GM12878 (cell line): ENCODE data around the gene HS6ST3. TPM values are rescaled to one million over a fixed set of nuclear protein-coding genes. Genes with fewer than 3 reads are reported as not detected.

Source experiments
- ATAC-seq: fragments of 200-7000 bp; cut with Tn5 transposase; 3 replicates; pipeline ENCODE4 v1.9.1; 2020; ENCODE audit warnings: mild to moderate bottlenecking, moderate library complexity
- BruUV-seq: library from RNA; stranded (reverse); fragments of 400-500 nt; replicated peaks from 2 replicates; lab custom pipeline; 2021; lab: Mats Ljungman, UMichigan
- CTCF ChIA-PET: fragments of 300-600 bp; sonication (Branson Sonifier 250); formaldehyde crosslinking; extraction: SDS; loops from one replicate; lab custom pipeline; 2021; ENCODE audit warnings: inconsistent platforms; lab: Yijun Ruan, JAX
- POLR2A ChIA-PET: fragments of 350-600 bp; formaldehyde crosslinking; extraction: SDS; loops from one replicate; lab custom pipeline; 2021; ENCODE audit warnings: inconsistent platforms; lab: Charles Lee
- RAD21 ChIA-PET: fragments of 300-600 bp; sonication (Branson Sonifier 250); formaldehyde crosslinking; loops from one replicate; lab custom pipeline; 2023; ENCODE audit warnings: antibody characterized with exemption; ENCODE audit not compliant: unreplicated experiment; lab: Charles Lee
- SMC1A ChIA-PET: fragments of 300-600 bp; sonication (Branson Sonifier 250); formaldehyde crosslinking; loops from one replicate; lab custom pipeline; 2023; ENCODE audit not compliant: unreplicated experiment, uncharacterized antibody; lab: Charles Lee
- DNase-seq: peaks from one replicate; pipeline ENCODE4 v3.0.0-alpha.2; 2011; ENCODE audit warnings: low read depth, low spot score
- FAIRE-seq: peaks from 3 replicates; lab custom pipeline; 2011; peaks lifted over from hg19 to GRCh38; lab: Jason Lieb, UNC
- H2AFZ ChIP-seq: 2 replicates; pipeline ENCODE4 v1.6.0; 2011; ENCODE audit warnings: low read depth, low read length, control low read depth; ENCODE audit not compliant: control insufficient read depth
- H3K27ac ChIP-seq: 2 replicates; pipeline ENCODE4 v1.5.1; 2011; ENCODE audit warnings: control low read depth; ENCODE audit not compliant: control insufficient read depth, insufficient read depth
- H3K27me3 ChIP-seq, 2 experiments: replicated peaks in 1 of 2; 2 replicates each; pipeline versions ENCODE4 v1.6.0 to v1.6.1; 2011; ENCODE audit warnings: low read length in 1 of 2; ENCODE audit not compliant: control insufficient read depth in 2 of 2, insufficient read depth in 2 of 2
- H3K36me3 ChIP-seq, 2 experiments: 2 replicates each; pipeline ENCODE4 v1.5.1; 2011; ENCODE audit warnings: low read length in 1 of 2; ENCODE audit not compliant: control insufficient read depth in 2 of 2, insufficient read depth in 2 of 2
- H3K4me1 ChIP-seq: 2 replicates; pipeline ENCODE4 v1.6.1; 2011; ENCODE audit warnings: mild to moderate bottlenecking, low read length, moderate library complexity, mixed read lengths; ENCODE audit not compliant: control insufficient read depth, insufficient read depth
- H3K4me2 ChIP-seq: 2 replicates; pipeline ENCODE4 v1.6.0; 2011; ENCODE audit warnings: control low read depth; ENCODE audit not compliant: control insufficient read depth, insufficient read depth
- H3K4me3 ChIP-seq: fragments of 200-600 bp; sonication (generic); 2 replicates; pipeline ENCODE4 v1.5.1; 2016
- H3K79me2 ChIP-seq: 2 replicates; pipeline ENCODE4 v1.6.0; 2011; ENCODE audit warnings: low read length; ENCODE audit not compliant: control insufficient read depth, insufficient read depth
- H3K9ac ChIP-seq: 2 replicates; pipeline ENCODE4 v1.8.0; 2011; ENCODE audit warnings: low read length, control low read depth, mixed read lengths; ENCODE audit not compliant: control insufficient read depth, insufficient read depth
- H3K9me3 ChIP-seq: replicated peaks from 3 replicates; pipeline ENCODE4 v1.5.1; 2011; ENCODE audit warnings: mild to moderate bottlenecking, low read length; ENCODE audit not compliant: control insufficient read depth, insufficient read depth
- H4K20me1 ChIP-seq: 2 replicates; pipeline ENCODE4 v1.6.0; 2011; ENCODE audit not compliant: control insufficient read depth, insufficient read depth
- CUX1 ChIP-seq: IDR thresholded peaks from 2 replicates; pipeline ENCODE4 v1.6.1; 2012; ENCODE audit warnings: improper control_type of control experiment, low read depth, low read length; ENCODE audit not compliant: insufficient replicate concordance
- HCFC1 ChIP-seq: fragments of 150-350 bp; IDR thresholded peaks from 2 replicates; pipeline ENCODE4 v1.6.1; 2014; ENCODE audit warnings: low read length
- MXI1 ChIP-seq: fragments of 150-350 bp; IDR thresholded peaks from 2 replicates; pipeline ENCODE4 v1.6.1; 2011; ENCODE audit warnings: low read depth, mild to moderate bottlenecking, inconsistent platforms, low read length, improper control_type of control experiment
- MYC ChIP-seq: IDR thresholded peaks from 2 replicates; pipeline ENCODE4 v1.6.1; 2011; ENCODE audit warnings: mild to moderate bottlenecking, low read length, moderate library complexity, inconsistent platforms; ENCODE audit not compliant: insufficient read depth, insufficient replicate concordance, insufficient read length, severe bottlenecking
- NFXL1 ChIP-seq: fragments of 450-650 bp; IDR thresholded peaks from 2 replicates; pipeline ENCODE4 v1.6.1; 2017; ENCODE audit warnings: antibody characterized with exemption, mild to moderate bottlenecking, borderline replicate concordance
- PAX8 ChIP-seq: fragments of 450-650 bp; IDR thresholded peaks from 2 replicates; pipeline ENCODE4 v1.6.1; 2017; ENCODE audit warnings: mild to moderate bottlenecking, moderate library complexity
- POLR2A ChIP-seq: IDR thresholded peaks from 2 replicates; pipeline ENCODE4 v1.6.1; 2011; ENCODE audit warnings: low read depth, mild to moderate bottlenecking, low read length
- RBBP5 ChIP-seq: fragments of 200-600 bp; sonication (generic); conservative IDR thresholded peaks from 2 replicates; pipeline ENCODE4 v1.6.1; 2016
- RUNX3 ChIP-seq: IDR thresholded peaks from 2 replicates; pipeline ENCODE4 v1.6.1; 2012; ENCODE audit warnings: low read length, inconsistent platforms
- SMAD1 ChIP-seq: fragments of 450-650 bp; IDR thresholded peaks from 2 replicates; pipeline ENCODE4 v1.6.1; 2018; ENCODE audit warnings: mild to moderate bottlenecking, low read depth; ENCODE audit not compliant: partially characterized antibody
- USF1 ChIP-seq: IDR thresholded peaks from 2 replicates; pipeline ENCODE4 v1.6.1; 2011; ENCODE audit warnings: borderline replicate concordance, low read depth, mild to moderate bottlenecking, moderate library complexity, mixed read lengths, low read length; ENCODE audit not compliant: insufficient read depth; ENCODE audit errors: extremely low read length
- ZNF207 ChIP-seq: fragments of 450-650 bp; IDR thresholded peaks from 2 replicates; pipeline ENCODE4 v1.6.1; 2014; ENCODE audit warnings: antibody characterized with exemption, mild to moderate bottlenecking, borderline replicate concordance
- ZNF592 ChIP-seq: fragments of 450-650 bp; IDR thresholded peaks from 2 replicates; pipeline ENCODE4 v1.6.1; 2017; ENCODE audit warnings: mild to moderate bottlenecking, moderate library complexity
- ZSCAN29 ChIP-seq: fragments of 450-650 bp; IDR thresholded peaks from 2 replicates; pipeline ENCODE4 v1.6.1; 2017; ENCODE audit warnings: mild to moderate bottlenecking, moderate library complexity
- WGBS: methylation state at CpG from one replicate; pipeline ENCODE4 v1.1.6; 2016; ENCODE audit warnings: low lambda C conversion rate; ENCODE audit not compliant: insufficient replicate concordance, insufficient coverage; ENCODE audit errors: missing lambda C conversion rate; 5-methylcytosine and 5-hydroxymethylcytosine counted together
- in situ Hi-C: fragments of 300-500 bp; cut with MboI; formaldehyde crosslinking; loops from 9 replicates; pipeline ENCODE4 v1.14.3; 2018; ENCODE audit warnings: mixed read lengths
- intact Hi-C: fragments of 100-400 bp; cut with micrococcal nuclease; formaldehyde crosslinking; loops from one replicate; pipeline ENCODE4 v1.14.2; 2022; ENCODE audit not compliant: unreplicated experiment
- polyA plus RNA-seq, 11 experiments: library from polyadenylated mRNA; depleted of rRNA in 4 of 11; unstranded in 6 of 11; stranded (reverse) in 5 of 11; fragments of >200 nt; fragmentation: Nextera tagmentation in 4 of 11; fragmentation: Illumina TruSeq in 1 of 11; extraction: Ambion mirVana in 4 of 11; extraction: Trizol in 1 of 11; gene quantifications; 1 replicate in 1 of 11; 2 replicates in 10 of 11; pipeline versions ENCODE4 v1.2.1 to v1.2.3, GENCODE V29; 2011 to 2016; ENCODE audit warnings: inconsistent platforms in 2 of 11, missing spikeins in 2 of 11, low read depth in 1 of 11
- total RNA-seq, 4 experiments: library from RNA; depleted of rRNA in 3 of 4; stranded (reverse); fragments of >200 nt in 3 of 4; fragmentation: Illumina TruSeq in 1 of 4; extraction: Trizol in 1 of 4; gene quantifications; 2 replicates each; pipeline versions ENCODE4 v1.2.1 to v1.2.3, GENCODE V29; 2013 to 2021

HS6ST3 gene
- total and polyA plus RNA-seq, 10 of the 15 experiments (the other 5 are each of a cell fraction or from before 2014, with no cell fraction given): under 0.01 to 2.9 TPM; not detected in 8

- no peak for TF ChIP-seq ZNF592
- no peak for TF ChIP-seq USF1
Observed at GRCh38 chr13:96617528-96617927, 527.6 kb downstream of the HS6ST3 start (continued).

GRCh38 chr13:96621634-96622183, 531.8 kb downstream of the HS6ST3 start:
- ChIA-PET CTCF (no interaction called here), POLR2A (no interaction called here), SMC1A (no interaction called here), RAD21 (no interaction called here)
- Histone ChIP-seq H3K9me3 (no peaks in the 10 kb centered on the region), H3K36me3 (no peaks in the 10 kb centered on the region), H3K4me2 (no peak overlapping the region), H3K4me3 (no peak overlapping the region), H3K4me1 (no peaks in the 10 kb centered on the region), H2AFZ (no peak overlapping the region), H4K20me1 (no peaks in the 10 kb centered on the region), H3K27ac (no peak overlapping the region), H3K79me2 (no peaks in the 10 kb centered on the region), H3K27me3 (no peaks in the 10 kb centered on the region), H3K9ac (no peak overlapping the region)
- intact Hi-C loops (no loop called here), in situ Hi-C loops (no loop called here)
- DNase-seq: no peak
- no TSS peak for BruUV-seq
- FAIRE-seq: no peak
- WGBS: 56% methylated on average over 3 of the region's 3 CpGs
- no peak for ATAC-seq
- TF ChIP-seq ZSCAN29 (no peak), MYC (no peak), SMAD1 (no peak), ZNF207 (no peak), POLR2A (no peak), PAX8 (no peak), NFXL1 (no peak), RUNX3 (no peak), MXI1 (no peak), RBBP5 (no peak), HCFC1 (no peak), CUX1 (no peak)
